ENCODE results near the gene ARMH1.
"Not testable (repeated sequence)": the region's sequence is repeated elsewhere in the genome, so short reads cannot be mapped to it uniquely, and the experiment has no call there.

ARMH1 gene

GRCh38 chr1:44696101-44696500 is 21.6 kb downstream of the ARMH1 start:
- DNase-seq = no peak

- peak; percentile 61 for DNase-seq
Observed at GRCh38 chr1:44696789-44697345, 22.4 kb downstream of the ARMH1 start.

- no peak for DNase-seq
Observed at GRCh38 chr1:44698138-44698537, 23.6 kb downstream of the ARMH1 start.

- DNase-seq = not testable (repeated sequence)
Observed at GRCh38 chr1:44699375-44699774, 24.9 kb downstream of the ARMH1 start.

- DNase-seq = no peak
Observed at GRCh38 chr1:44700573-44700972, 26.1 kb downstream of the ARMH1 start.

- DNase-seq = no peak
Observed at GRCh38 chr1:44701141-44701573, 26.6 kb downstream of the ARMH1 start.

- DNase-seq = no peak
Observed at GRCh38 chr1:44705470-44705869, 31.0 kb downstream of the ARMH1 start.

- no peak for DNase-seq
Observed at GRCh38 chr1:44705938-44706337, 31.4 kb downstream of the ARMH1 start.

- DNase-seq = no peak
Observed at GRCh38 chr1:44707112-44707881, 32.8 kb downstream of the ARMH1 start.

- peak; percentile 74 for DNase-seq
Observed at GRCh38 chr1:44707959-44708831, 33.7 kb downstream of the ARMH1 start.

GRCh38 chr1:44713321-44713781 is 38.8 kb downstream of the ARMH1 start:
- no peak for DNase-seq

GRCh38 chr1:44714532-44714931 is 40.0 kb downstream of the ARMH1 start:
- no peak for DNase-seq

- peak; percentile 83 for DNase-seq
Observed at GRCh38 chr1:44714944-44715571, 40.5 kb downstream of the ARMH1 start.

GRCh38 chr1:44717156-44717555 is 42.6 kb downstream of the ARMH1 start:
- DNase-seq = no peak

- DNase-seq = no peak
Observed at GRCh38 chr1:44717653-44718052, 43.1 kb downstream of the ARMH1 start.

GRCh38 chr1:44718091-44718490 is 43.6 kb downstream of the ARMH1 start:
- no peak for DNase-seq

GRCh38 chr1:44719318-44719717 is 44.8 kb downstream of the ARMH1 start:
- no peak for DNase-seq

GRCh38 chr1:44720281-44720680 is 45.8 kb downstream of the ARMH1 start:
- no peak for DNase-seq

GRCh38 chr1:44721485-44722361 is 47.2 kb downstream of the ARMH1 start:
- DNase-seq = peak; percentile 98

GRCh38 chr1:44723064-44723463 is 48.5 kb downstream of the ARMH1 start:
- no peak for DNase-seq

GRCh38 chr1:44723496-44724295 is 49.2 kb downstream of the ARMH1 start:
- DNase-seq = peak; percentile 57

All from hematopoietic multipotent progenitor cell treated with erythropoietin and hydrocortisone succinate and interleukin-3 and kit ligand, for 8 days (in vitro differentiated cells).